OCI-LY7 (cell line): ENCODE data around the gene RITA1. TPM values are rescaled to one million over a fixed set of nuclear protein-coding genes. Genes with fewer than 3 reads are reported as not detected.

Experiments used
- Bru-seq: library from RNA; stranded (reverse); fragments of 400-500 nt; gene quantifications from one replicate; lab custom pipeline; 2021; lab: Mats Ljungman, UMichigan
- BruChase-seq, 2 experiments: library from RNA; stranded (reverse); fragments of 400-500 nt; gene quantifications; one replicate each; lab custom pipeline; 2021; lab: Mats Ljungman, UMichigan
- BruUV-seq: library from RNA; stranded (reverse); fragments of 400-500 nt; replicated peaks from 2 replicates; lab custom pipeline; 2021; lab: Mats Ljungman, UMichigan
- CTCF ChIA-PET: fragments of 300-600 bp; sonication (Branson Sonifier 250); formaldehyde crosslinking; loops from one replicate; lab custom pipeline; 2022; ENCODE audit warnings: antibody characterized with exemption; ENCODE audit not compliant: unreplicated experiment; lab: Charles Lee
- POLR2A ChIA-PET: fragments of 300-600 bp; sonication (Branson Sonifier 250); formaldehyde crosslinking; loops from one replicate; lab custom pipeline; 2022; ENCODE audit warnings: antibody characterized with exemption; lab: Charles Lee
- DNase-seq: peaks from one replicate; pipeline ENCODE4 v3.0.0-alpha.2; 2015; ENCODE audit warnings: low spot score
- H2AFZ ChIP-seq: fragments of 200-600 bp; sonication (generic), shearing (Covaris generic); 2 replicates; pipeline ENCODE4 v1.6.1; 2014; ENCODE audit warnings: mild to moderate bottlenecking, antibody characterized with exemption, low read length, moderate library complexity
- H3K27ac ChIP-seq: fragments of 200-600 bp; sonication (generic); 2 replicates; pipeline ENCODE4 v1.5.1; 2014; ENCODE audit warnings: mixed run types, low read depth, mild to moderate bottlenecking, moderate library complexity, low read length, inconsistent platforms; ENCODE audit not compliant: poor library complexity, severe bottlenecking
- H3K36me3 ChIP-seq: fragments of 200-600 bp; sonication (generic); 2 replicates; pipeline ENCODE4 v1.6.1; 2014; ENCODE audit warnings: mild to moderate bottlenecking, antibody characterized with exemption, low read length, moderate library complexity, mixed read lengths; ENCODE audit not compliant: insufficient read depth
- H3K4me1 ChIP-seq: fragments of 200-600 bp; sonication (generic); 2 replicates; pipeline ENCODE4 v1.5.1; 2014; ENCODE audit warnings: mild to moderate bottlenecking, low read length; ENCODE audit not compliant: insufficient read depth, poor library complexity, severe bottlenecking
- H3K4me2 ChIP-seq: fragments of 200-600 bp; sonication (generic); 2 replicates; pipeline ENCODE4 v1.6.1; 2014; ENCODE audit warnings: mild to moderate bottlenecking, low read length
- H3K4me3 ChIP-seq: fragments of 200-600 bp; sonication (generic); 2 replicates; pipeline ENCODE4 v1.5.1; 2014; ENCODE audit warnings: mild to moderate bottlenecking, low read depth, low read length; ENCODE audit not compliant: poor library complexity, severe bottlenecking
- H3K79me2 ChIP-seq: fragments of 200-600 bp; sonication (generic); 2 replicates; pipeline ENCODE4 v1.6.1; 2016; ENCODE audit warnings: low read depth, mild to moderate bottlenecking, low read length, moderate library complexity, mixed read lengths; ENCODE audit not compliant: insufficient read depth
- H3K9me2 ChIP-seq: fragments of 200-600 bp; sonication (generic); 2 replicates; pipeline ENCODE4 v1.6.1; 2016; ENCODE audit warnings: mild to moderate bottlenecking, low read length, mixed read lengths; ENCODE audit not compliant: insufficient read depth
- H3K9me3 ChIP-seq: fragments of 200-600 bp; sonication (generic); 2 replicates; pipeline ENCODE4 v1.6.1; 2014; ENCODE audit warnings: mild to moderate bottlenecking, mixed run types, low read length, mixed read lengths
- H4K20me1 ChIP-seq: fragments of 200-600 bp; sonication (generic); 2 replicates; pipeline ENCODE4 v1.6.1; 2014; ENCODE audit warnings: mild to moderate bottlenecking, antibody characterized with exemption, low read length, moderate library complexity, mixed read lengths; ENCODE audit not compliant: insufficient read depth
- EZH2phosphoT487 ChIP-seq: fragments of 200-600 bp; sonication (generic); IDR thresholded peaks from 2 replicates; pipeline ENCODE4 v1.6.1; 2018; ENCODE audit warnings: low read depth, borderline replicate concordance, mild to moderate bottlenecking, mixed run types, antibody characterized with exemption, low read length, moderate library complexity, mixed read lengths
- intact Hi-C: fragments of 100-400 bp; cut with micrococcal nuclease; formaldehyde crosslinking; loops from one replicate; pipeline ENCODE4 v1.10.0; 2022; ENCODE audit not compliant: unreplicated experiment
- long read RNA-seq: library from polyadenylated mRNA; stranded (forward); transcript quantifications from one replicate; pipeline ENCODE4 v2.0.0, GENCODE V29; 2022
- total RNA-seq, 2 experiments: library from RNA; depleted of rRNA in 1 of 2; stranded (reverse); fragments of >200 nt in 1 of 2; shearing (Covaris generic) in 1 of 2; gene quantifications; 2 replicates each; pipeline ENCODE4 v1.2.3, GENCODE V29; 2014 to 2022
- TF ChIP-seq, protein P1 (sequence below): fragments of 200-600 bp; sonication (generic); conservative IDR thresholded peaks from 2 replicates; pipeline ENCODE4 v1.5.1; 2014; ENCODE audit warnings: mild to moderate bottlenecking, antibody characterized with exemption, low read length, moderate library complexity, mixed read lengths

The RITA1 gene
- 72.5 and 90.8 TPM in 2 replicates for total RNA-seq (2014; rRNA removed; shearing (Covaris generic))
- 59.5 and 68.6 TPM in 2 replicates for total RNA-seq (2022)
- Bru-seq, nascent RNA: percentile 80 among the genes with signal in this experiment
- percentile 81 among the genes with signal in this experiment for BruChase-seq, experiment 1, labeled RNA remaining after a 6-hour chase
- BruChase-seq, experiment 2, labeled RNA remaining after a 2-hour chase: percentile 84 among the genes with signal in this experiment
- long read RNA-seq, transcript RITA1-203 (3 exons, 1,898 nt): minor isoform, 9 of 134 reads
- long read RNA-seq, transcript RITA1-202 (4 exons, 2,041 nt): minor isoform, 11 of 134 reads
- long read RNA-seq, transcript RITA1-201 (4 exons, 2,053 nt): major isoform, 102 of 134 reads
- long read RNA-seq, partial matches to known transcripts: 8 of 134 reads
- long read RNA-seq, other reads (novel, unspliced or antisense): 1 of 134 reads

DNA sequence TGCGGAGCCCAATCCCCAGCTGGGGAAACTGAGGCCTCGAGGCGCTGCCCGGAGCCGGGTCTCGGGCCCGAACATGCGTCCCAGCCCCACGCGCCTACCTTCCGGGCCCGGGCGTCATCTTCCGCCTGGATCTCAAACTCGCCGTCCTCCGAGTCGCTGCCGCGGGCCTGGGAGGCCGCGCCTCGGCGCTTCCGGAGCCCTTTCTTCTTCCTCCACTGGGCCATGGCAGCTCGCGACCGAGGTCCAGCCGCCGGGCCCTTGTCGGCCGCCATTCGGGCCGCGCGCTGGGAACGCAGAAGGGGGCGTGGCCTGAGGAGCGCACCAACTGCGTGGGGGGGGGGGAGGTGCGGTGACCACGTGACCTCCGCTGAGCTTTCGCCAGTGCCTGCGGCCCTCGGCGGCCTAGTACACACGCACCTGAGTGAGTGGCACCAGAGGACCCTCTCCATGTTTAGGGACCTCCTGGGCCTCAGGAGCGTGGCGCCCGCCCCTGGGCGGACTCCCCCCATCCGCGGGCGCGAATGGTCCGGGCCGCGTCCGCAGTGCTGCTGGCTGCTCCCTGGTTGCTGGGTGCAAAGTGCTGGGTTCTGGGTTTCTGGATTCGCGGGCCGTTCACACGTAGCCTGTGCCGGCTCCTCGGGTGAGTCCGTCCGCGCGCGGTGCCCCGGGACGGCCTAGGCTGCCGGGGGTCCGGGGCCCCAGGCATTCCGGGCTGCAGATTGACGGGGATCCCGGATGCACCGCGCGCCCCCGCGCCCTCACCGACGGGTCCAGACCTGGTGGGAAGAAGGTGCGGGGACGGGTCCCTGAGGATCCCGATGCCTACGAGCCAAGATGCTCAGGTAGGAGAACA is at the start of gene RITA1, which contains the start of gene DDX54:
RITA1 (plus strand) TSS at position 542 of the 853 bp plus-strand sequence. CDS start 1,026 bp downstream, outside the sequence.
DDX54 (minus strand) TSS at position 299 of the 853 bp plus-strand sequence; CDS start at position 272, 27 bp downstream.
- intact Hi-C loops: loop anchor here (1.0 kb wide), 2 partner anchors 23 to 38 kb away; no protein-coding TSS in a partner anchor
- H3K27ac ChIP-seq: peak within 1 kb of the TSS; percentile 86
- H3K4me3 ChIP-seq: peak within 1 kb of the TSS; percentile 92
- peaks cover 67% of the 10 kb centered on the region for H3K36me3 ChIP-seq
- no peaks in the 10 kb centered on the region for H3K9me2 ChIP-seq
- peak within 1 kb of the TSS; percentile 92 for H3K4me2 ChIP-seq
- TF ChIP-seq, protein P1, sequence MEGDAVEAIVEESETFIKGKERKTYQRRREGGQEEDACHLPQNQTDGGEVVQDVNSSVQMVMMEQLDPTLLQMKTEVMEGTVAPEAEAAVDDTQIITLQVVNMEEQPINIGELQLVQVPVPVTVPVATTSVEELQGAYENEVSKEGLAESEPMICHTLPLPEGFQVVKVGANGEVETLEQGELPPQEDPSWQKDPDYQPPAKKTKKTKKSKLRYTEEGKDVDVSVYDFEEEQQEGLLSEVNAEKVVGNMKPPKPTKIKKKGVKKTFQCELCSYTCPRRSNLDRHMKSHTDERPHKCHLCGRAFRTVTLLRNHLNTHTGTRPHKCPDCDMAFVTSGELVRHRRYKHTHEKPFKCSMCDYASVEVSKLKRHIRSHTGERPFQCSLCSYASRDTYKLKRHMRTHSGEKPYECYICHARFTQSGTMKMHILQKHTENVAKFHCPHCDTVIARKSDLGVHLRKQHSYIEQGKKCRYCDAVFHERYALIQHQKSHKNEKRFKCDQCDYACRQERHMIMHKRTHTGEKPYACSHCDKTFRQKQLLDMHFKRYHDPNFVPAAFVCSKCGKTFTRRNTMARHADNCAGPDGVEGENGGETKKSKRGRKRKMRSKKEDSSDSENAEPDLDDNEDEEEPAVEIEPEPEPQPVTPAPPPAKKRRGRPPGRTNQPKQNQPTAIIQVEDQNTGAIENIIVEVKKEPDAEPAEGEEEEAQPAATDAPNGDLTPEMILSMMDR: no peak
- TF ChIP-seq EZH2phosphoT487: no peak
- ChIA-PET POLR2A (interaction anchor here (0.5 to 4.6 kb wide), 11 partner anchors 11 to 134 kb away, joined by 3 to 24 read pairs (median 4); partner anchors contain the start of gene TPCN1), CTCF (no interaction called here)
- H2AFZ ChIP-seq: no peak within 1 kb of the TSS; the same call in 1 of the 2 replicates
- H4K20me1 ChIP-seq: peaks cover 12% of the 10 kb centered on the region; the same call in 1 of the 2 replicates
- peak; percentile 95 for DNase-seq
- peaks cover 46% of the 10 kb centered on the region for H3K4me1 ChIP-seq
- H3K79me2 ChIP-seq: peaks cover 86% of the 10 kb centered on the region
- BruUV-seq: no TSS peak
- no peaks in the 10 kb centered on the region for H3K9me3 ChIP-seq

DNA sequence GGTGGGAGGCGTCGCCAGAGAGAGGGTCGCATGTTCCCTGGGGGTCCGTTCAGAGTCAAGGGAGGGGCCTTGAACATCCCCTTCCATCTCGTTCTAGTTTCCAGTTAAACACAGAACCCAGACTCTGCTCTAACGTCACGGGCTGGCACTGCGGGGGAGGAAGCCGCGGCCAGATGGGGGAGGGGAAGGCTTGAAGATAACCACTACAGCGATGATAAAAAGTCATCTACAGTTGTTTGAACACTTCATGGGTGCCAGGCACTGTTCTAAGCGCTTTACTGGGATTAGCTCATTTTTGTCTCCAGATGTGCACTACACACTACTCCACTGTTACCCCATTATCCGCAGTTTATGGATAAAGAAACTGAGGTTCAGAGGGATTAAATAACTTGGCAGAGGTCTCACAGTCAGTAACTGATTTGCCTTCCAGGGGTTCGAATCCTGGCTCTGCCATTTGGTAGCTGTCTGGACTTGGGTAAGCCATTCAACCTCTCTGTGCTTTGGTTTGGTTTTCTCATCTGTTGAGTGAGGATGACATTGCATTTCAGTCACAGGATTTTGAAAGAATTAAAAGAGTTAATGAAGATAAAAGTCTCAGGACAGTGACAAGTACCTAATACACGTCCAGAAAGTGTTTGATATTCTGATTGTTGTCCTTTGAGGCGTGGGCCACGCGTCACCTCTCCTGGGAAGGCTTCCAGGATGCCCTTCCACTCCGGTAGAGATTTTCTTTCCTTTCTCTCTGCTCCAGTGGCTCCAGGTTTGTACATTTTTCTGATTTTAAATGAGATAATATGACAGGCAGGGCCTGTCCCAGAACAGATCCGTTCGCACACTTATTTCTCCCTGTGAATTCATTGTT is 49.2 kb upstream of the RITA1 start:
- peak; percentile 67 for DNase-seq
- H3K36me3 ChIP-seq: peaks cover 34% of the 10 kb centered on the region
- peaks cover 68% of the 10 kb centered on the region for H3K4me1 ChIP-seq
- H3K9me2 ChIP-seq: no peaks in the 10 kb centered on the region
- CTCF ChIA-PET: interaction anchor here (0.8 to 4.4 kb wide), 2 partner anchors 16 to 138 kb away, joined by 3 to 24 read pairs; no protein-coding TSS in a partner anchor
- H3K4me3 ChIP-seq: peak overlapping the region; percentile 90
- H3K9me3 ChIP-seq: no peaks in the 10 kb centered on the region
- POLR2A ChIA-PET: interaction anchor here (0.6 to 3.6 kb wide), 5 partner anchors 16 to 137 kb away, joined by 3 to 33 read pairs (median 3); no protein-coding TSS in a partner anchor
- no TSS peak for BruUV-seq
- H3K27ac ChIP-seq: peak overlapping the region; percentile 63
- peak overlapping the region; percentile 65 for H3K4me2 ChIP-seq
- peak overlapping the region; percentile 44; the same call in 1 of the 2 replicates for H2AFZ ChIP-seq
- 0 out of 2 replicates have a peak, but pooled peaks cover 6% of the 10 kb centered on the region for H4K20me1 ChIP-seq
- intact Hi-C loops: no loop called here
- TF ChIP-seq, protein P1: no peak
- H3K79me2 ChIP-seq: peaks cover 41% of the 10 kb centered on the region
